ENCODE results near the gene UNC93A.
"Not testable (repeated sequence)": the region's sequence is repeated elsewhere in the genome, so short reads cannot be mapped to it uniquely, and the experiment has no call there.

The UNC93A gene

GRCh38 chr6:167345960-167346359, 54.8 kb downstream of the UNC93A start:
- DNase-seq: no peak

GRCh38 chr6:167347226-167347625, 56.1 kb downstream of the UNC93A start:
- DNase-seq: no peak

GRCh38 chr6:167349631-167350274, 58.6 kb downstream of the UNC93A start:
- DNase-seq: peak in 1 of 3 experiments; percentile 76

- peak in 2 of 3 experiments; percentile 63 to 76 for DNase-seq
Measured at GRCh38 chr6:167350275-167350696, 59.2 kb downstream of the UNC93A start.

GRCh38 chr6:167350731-167351655, 59.9 kb downstream of the UNC93A start:
- DNase-seq: peak; percentile 89 to 94 (median 90)

- DNase-seq: no peak
Measured at GRCh38 chr6:167351656-167352345, 60.7 kb downstream of the UNC93A start.

- DNase-seq: no peak
Measured at GRCh38 chr6:167356874-167357273, 65.8 kb downstream of the UNC93A start.

GRCh38 chr6:167358394-167358793, 67.3 kb downstream of the UNC93A start:
- DNase-seq: not testable (repeated sequence)

- not testable (repeated sequence) for DNase-seq
Measured at GRCh38 chr6:167361170-167361569, 70.1 kb downstream of the UNC93A start.

All from NCI-H1417 (cell line).